GM19239 (cell line): ENCODE measurements around the gene PYGO2.
A peak's percentile ranks its signal among the peaks of the same experiment; 100 is the strongest.

ENCODE experiments used
- DNase-seq: peaks from one replicate; pipeline ENCODE4 v3.0.0; 2011; ENCODE audit warnings: low spot score; ENCODE audit not compliant: insufficient read length
- FAIRE-seq: peaks from 2 replicates; lab custom pipeline; 2011; peaks lifted over from hg19 to GRCh38; lab: Jason Lieb, UNC

PYGO2 gene

GRCh38 chr1:154967331-154967950 is 5.9 kb upstream of the PYGO2 start:
- no peak for FAIRE-seq
- DNase-seq: no peak

DNA sequence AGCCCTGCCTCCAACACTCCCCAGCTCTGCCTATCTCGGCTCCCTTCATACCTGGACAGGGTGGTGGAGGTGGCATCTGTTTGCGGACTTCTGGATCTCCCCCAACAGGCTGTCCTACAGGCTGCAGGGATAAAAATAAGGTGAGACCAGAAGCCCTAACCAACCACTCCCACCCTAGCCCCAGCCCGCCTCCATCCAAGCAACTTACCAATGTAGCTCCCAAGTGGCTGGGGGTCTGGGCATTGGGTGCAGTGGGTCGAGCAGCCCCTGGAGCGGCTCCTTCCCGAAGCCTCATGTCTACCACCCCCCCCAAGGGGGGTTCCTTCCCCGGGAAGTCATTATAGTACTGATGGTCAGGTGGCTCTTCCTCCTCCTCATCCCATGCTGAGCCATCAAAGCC is 4.5 kb upstream of the PYGO2 start:
- DNase-seq (no peak), FAIRE-seq (no peak)

- no peak for FAIRE-seq
- DNase-seq: no peak
Measured at GRCh38 chr1:154964359-154964758, 2.8 kb upstream of the PYGO2 start.

- DNase-seq (no peak), FAIRE-seq (no peak)
Measured at GRCh38 chr1:154963643-154964042, 2.1 kb upstream of the PYGO2 start.

- DNase-seq (no peak), FAIRE-seq (no peak)
Measured at GRCh38 chr1:154962795-154963330, 1.3 kb upstream of the PYGO2 start.

- FAIRE-seq (no peak), DNase-seq (no peak)
Measured at GRCh38 chr1:154962156-154962749, 671 bp upstream of the PYGO2 start.

- peak; percentile 42 for FAIRE-seq
- DNase-seq: no peak
Measured at GRCh38 chr1:154960446-154961136, 991 bp downstream of the PYGO2 start.

DNA sequence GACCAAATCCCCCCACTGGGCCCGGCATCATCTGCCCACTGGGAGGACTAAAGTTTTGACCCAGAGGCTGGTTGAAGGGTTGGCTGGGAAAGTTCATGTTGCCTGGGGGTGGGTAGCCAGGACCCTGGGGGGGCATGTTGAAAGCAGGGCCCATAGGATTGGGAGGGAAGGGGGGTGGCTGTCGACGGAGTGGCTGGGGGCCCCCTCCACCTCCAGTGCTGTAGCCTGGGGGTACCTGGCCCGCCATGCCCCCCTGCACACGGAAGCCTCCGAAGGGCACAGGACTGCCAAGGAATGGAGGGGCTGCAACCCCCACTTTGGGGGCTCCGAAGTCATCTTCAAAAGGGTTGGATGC is 2.2 kb downstream of the PYGO2 start:
- FAIRE-seq: no peak
- DNase-seq: no peak

DNA sequence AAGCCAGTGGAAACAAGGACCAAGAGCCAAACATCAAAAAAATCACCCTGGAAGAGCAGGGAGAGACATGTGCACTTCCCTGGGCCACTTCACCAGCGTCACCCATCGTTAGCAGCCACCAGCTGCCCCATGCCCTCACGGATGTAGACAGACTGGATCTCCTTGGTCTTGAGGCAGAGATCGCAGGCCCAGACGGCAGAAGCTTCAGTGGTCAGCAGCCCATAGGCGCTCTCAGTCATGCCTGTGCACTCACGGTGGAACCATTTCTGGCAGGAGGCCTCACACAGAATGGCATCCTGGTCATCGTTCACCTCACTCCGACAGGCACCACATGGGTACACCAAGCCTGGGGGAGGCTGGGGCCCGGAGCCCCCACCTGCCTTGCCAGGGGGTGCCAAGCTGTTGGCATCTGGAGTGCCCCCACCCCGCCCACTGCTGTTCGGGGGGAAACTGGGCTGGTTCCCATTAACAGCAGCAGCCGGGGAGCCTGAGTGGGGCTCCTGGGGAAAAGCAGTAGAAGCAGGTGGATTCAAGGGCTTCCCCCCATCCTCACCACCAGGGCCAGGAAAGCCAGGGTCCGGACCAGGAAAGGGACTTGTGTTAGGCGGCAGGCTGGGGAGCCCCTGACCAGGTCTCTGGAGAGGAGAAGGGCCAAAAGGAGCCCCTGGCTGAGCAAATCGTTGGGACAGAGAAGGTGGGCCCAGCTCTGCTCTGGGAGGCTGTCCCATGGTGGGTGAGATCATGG is 2.7 kb downstream of the PYGO2 start:
- DNase-seq: no peak

GRCh38 chr1:154958036-154958435 is 3.5 kb downstream of the PYGO2 start:
- FAIRE-seq: no peak

More for the DNA sequence above, 2.7 kb downstream of the PYGO2 start:
- FAIRE-seq: no peak

DNA sequence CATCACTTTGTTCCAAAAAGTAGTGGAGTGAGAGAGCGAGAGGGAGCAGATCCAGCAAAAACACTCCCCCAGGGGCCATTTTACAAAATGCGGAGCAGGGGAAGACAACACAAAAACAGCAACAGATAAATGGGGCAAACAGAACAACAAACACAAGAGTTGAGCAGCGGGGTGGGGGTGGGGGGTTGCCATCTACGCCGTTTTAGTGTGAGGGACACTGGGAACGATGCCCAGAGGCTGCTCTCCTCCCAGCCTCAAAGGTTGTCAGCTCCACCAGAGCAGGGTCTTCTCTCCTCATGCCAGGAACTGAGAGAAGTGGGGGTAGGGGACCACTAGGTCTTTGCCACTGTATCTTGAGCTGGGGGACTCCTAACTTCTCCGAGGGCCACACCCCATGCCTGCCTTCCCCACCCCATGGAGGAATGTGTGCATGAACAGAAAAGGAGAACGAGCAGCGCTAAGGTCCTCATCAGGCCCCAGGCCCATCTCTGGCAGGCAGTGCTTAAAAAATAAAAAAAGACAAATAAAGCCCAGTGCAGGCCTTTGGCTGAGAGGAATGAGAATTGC is 4.4 kb downstream of the PYGO2 start:
- FAIRE-seq: no peak
- DNase-seq: no peak

More at GRCh38 chr1:154958036-154958435, 3.5 kb downstream of the PYGO2 start:
- DNase-seq: no peak

DNA sequence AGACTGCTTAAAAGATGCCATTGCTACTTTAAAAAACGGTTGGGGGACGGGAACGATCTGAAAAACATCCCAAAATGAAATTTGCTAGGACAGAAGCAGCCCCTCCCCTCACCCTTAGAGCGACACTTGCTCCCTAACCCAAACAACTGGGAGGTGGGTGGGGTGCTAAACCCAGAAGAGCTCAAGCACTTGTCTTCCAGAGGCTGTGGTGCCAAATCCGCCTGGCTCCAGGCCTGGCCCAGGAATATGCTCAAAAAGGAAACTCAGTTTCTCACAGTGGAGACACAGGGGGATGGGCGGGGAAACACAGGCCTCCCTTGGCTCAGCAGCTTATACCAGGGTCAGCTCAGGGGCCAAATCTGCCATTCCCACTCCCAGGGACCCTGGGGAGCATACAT is 5.0 kb downstream of the PYGO2 start:
- FAIRE-seq (no peak), DNase-seq (no peak)

DNA sequence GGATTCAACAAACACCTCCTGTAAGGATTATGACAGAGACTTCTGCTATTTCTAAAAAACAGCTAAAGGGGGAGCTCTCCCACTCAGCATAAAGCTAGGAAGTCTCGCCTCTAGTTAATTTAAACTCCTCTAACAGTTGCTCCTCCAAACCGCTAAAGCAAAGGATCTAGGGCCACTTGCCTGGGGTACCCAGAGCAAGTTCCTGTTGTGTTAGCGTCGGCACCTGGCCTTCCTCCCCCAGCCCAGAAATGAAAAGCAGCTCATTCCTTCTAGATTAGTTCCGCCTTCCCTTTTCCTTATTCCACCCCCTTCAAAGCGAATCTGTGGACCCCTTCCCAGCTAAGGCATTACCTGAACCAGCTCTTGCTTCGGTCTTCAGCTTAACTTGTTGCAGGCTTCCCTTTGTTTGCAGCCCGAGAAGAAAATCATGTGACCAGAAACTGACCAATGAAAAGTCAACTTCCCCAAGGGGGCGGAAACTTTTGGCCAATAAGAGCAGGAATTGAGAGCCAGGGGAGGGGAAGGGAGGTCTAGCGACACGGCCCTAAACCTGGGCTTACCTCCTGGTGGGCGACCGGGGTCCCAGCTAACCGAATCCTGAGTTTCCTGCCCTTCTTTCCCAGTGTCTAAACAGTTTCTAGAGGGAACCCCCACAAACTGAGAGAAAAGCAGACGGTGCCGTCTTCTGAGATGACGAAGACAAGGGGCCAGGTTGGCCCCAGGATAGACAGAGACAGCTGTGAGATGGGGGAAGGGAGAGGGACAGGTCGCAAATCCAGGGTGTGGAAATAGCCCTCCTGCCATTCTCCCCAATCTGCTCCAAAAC is 5.7 kb downstream of the PYGO2 start, which contains the start of gene PBXIP1:
PBXIP1 (minus strand) TSS at position 382 of the 826 bp plus-strand sequence. CDS start 2,378 bp downstream, outside the sequence.
- peak; percentile 96 for FAIRE-seq

GRCh38 chr1:154955039-154955717 is 6.4 kb downstream of the PYGO2 start:
- DNase-seq (peak; percentile 64), FAIRE-seq (peak; percentile 59)

More for the DNA sequence above, 5.7 kb downstream of the PYGO2 start, which contains the start of gene PBXIP1:
- peak; percentile 94 for DNase-seq

- DNase-seq: no peak
- no peak for FAIRE-seq
Measured at GRCh38 chr1:154954541-154954940, 7.0 kb downstream of the PYGO2 start.

- FAIRE-seq: no peak
- no peak for DNase-seq
Measured at GRCh38 chr1:154953611-154954038, 8.0 kb downstream of the PYGO2 start.

GRCh38 chr1:154952664-154953063 is 8.9 kb downstream of the PYGO2 start:
- FAIRE-seq (no peak), DNase-seq (no peak)

DNA sequence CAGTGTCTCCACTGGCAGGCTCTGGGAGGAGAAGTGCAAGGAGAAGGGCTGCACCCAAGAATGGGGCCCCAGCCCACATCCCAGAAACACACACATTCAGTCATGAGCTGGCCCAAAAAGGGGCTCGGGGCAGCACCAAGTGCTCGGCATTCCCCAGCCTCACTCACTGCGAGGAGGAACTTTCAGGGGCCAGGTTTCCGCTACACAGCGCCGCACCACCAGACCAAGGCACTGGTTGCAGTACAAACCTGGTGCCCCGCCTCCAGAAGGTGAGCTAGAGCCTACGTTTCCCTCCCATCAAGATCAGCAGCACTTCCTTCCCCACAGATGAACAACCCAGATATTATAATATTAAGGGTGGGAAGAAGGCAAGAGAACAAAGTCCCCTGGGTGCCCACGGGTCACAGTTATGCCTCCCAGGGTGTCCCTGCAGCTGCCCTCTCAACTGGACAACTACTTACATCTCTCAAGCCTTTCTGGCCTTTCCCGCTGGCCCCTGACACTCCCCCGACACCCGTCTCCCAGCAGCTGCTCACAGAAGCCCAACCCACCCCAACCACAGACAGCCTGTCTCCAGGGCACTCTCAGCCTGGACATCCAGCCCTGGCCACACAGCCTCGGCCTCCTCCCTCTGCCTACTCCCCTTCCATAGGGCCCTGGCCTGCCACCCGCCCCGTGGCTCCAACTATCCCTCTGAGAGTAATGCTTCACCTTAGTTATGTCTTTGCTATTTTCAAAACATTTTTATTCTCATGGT is 9.5 kb downstream of the PYGO2 start:
- no peak for FAIRE-seq
- DNase-seq: no peak
